Rectal smooth muscle tissue (tissue), 1 donor: ENCODE measurements around the gene PTTG1IP2.

Experiments
- H3K27ac ChIP-seq: one replicate; pipeline ENCODE4 v1.7.0; 2013; ENCODE audit warnings: low read depth, low read length, inconsistent platforms
- H3K27me3 ChIP-seq: one replicate; pipeline ENCODE4 v1.7.0; 2013; ENCODE audit warnings: low read length; ENCODE audit not compliant: control insufficient read depth, insufficient read depth
- H3K36me3 ChIP-seq: one replicate; pipeline ENCODE4 v1.7.0; 2013; ENCODE audit warnings: low read length; ENCODE audit not compliant: control insufficient read depth, insufficient read depth
- H3K4me1 ChIP-seq: one replicate; pipeline ENCODE4 v1.7.0; 2013; ENCODE audit warnings: low read length; ENCODE audit not compliant: control insufficient read depth, insufficient read depth
- H3K4me3 ChIP-seq: one replicate; pipeline ENCODE4 v1.7.0; 2013; ENCODE audit warnings: low read length
- H3K9ac ChIP-seq: one replicate; pipeline ENCODE4 v1.7.0; 2013; ENCODE audit warnings: low read length

PTTG1IP2 gene

DNA sequence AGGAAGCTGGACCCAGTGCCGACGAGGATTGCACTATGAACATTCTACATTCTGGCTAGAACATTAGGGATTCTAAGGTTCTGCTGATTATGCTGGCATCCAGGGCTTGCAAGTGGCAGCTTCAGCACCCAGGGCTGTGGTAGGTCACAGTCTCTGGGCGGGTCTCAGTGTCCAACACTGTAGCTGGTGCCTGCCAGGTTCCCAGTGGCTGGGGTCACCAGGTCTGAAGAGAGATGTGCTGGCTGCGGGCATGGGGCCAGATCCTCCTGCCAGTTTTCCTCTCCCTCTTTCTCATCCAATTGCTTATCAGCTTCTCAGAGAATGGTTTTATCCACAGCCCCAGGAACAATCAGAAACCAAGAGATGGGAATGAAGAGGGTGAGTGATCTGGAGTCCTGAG, at the start of gene PTTG1IP2:
Gene PTTG1IP2 (plus strand): TSS at position 86 of the 400 bp plus-strand sequence. CDS start 148 bp downstream, at position 234.
- H3K36me3 ChIP-seq = no peaks in the 10 kb centered on the region
- no peak within 1 kb of the TSS for H3K9ac ChIP-seq
- H3K27ac ChIP-seq = no peak within 1 kb of the TSS
- H3K27me3 ChIP-seq = no peaks in the 10 kb centered on the region
- H3K4me3 ChIP-seq = no peak within 1 kb of the TSS
- no peaks in the 10 kb centered on the region for H3K4me1 ChIP-seq

DNA sequence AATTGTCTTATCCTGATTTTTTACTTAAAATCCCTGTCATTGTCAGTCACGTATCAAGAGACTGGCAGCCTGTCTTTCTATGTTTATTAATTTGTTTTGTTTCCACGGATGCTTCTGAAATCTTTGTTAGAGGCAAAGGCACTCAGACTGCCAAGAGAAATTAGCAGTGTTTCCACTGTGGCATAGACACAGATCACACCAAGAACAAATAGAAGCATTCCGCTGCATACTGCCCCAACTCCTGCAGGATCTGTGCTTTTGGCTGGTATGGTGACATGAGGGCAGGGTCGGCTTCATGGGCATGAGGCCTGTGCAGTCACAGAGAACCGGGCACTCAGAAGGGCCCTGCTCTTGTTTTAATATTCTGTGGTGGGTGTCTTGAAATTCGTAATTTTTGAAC, 47.8 kb upstream of the PTTG1IP2 start:
- Histone ChIP-seq H3K4me1 (no peaks in the 10 kb centered on the region), H3K27ac (no peak overlapping the region), H3K27me3 (no peaks in the 10 kb centered on the region), H3K36me3 (no peaks in the 10 kb centered on the region), H3K4me3 (no peak overlapping the region), H3K9ac (no peak overlapping the region)

DNA sequence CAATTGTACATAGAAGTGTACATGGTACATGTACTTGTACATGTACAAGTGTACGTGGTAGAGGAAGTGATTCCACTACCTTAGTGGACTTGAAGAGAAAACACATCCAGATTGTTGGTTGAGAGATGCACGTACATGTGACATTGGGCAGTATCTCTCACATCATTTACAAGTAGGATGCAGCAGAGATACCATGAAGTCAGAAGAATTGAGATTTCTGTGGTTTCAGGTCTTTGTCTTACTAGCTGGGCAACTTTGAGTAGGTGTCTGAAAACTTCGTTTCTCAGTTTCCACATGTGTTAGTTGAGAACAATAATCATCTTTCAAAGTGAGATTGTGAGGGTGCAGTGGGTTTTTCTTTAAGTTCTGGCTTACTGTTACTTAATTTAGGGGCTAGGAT, 44.7 kb upstream of the PTTG1IP2 start:
- no peak overlapping the region for H3K27ac ChIP-seq

DNA sequence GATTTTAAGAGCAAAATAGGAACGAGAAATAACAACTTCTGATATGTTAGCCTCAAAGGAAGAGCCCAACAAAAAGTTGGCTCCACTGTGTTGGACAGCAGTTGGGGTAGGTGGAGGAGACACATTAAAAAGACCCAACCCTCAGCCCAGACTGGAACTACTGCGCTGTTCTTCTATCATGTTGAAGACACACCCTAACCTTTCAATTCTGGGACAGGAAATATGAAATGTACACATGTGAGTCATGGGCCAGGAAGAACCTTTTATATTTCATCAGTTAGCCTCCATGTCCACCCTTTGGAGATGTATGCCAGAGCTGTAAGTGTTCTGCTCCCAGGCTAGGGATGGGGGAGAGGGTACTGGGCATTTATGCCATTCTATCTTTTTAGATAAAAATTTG, 44.1 kb upstream of the PTTG1IP2 start:
- Histone ChIP-seq H3K27ac (no peak overlapping the region), H3K36me3 (no peaks in the 10 kb centered on the region), H3K27me3 (no peaks in the 10 kb centered on the region), H3K4me3 (no peak overlapping the region), H3K9ac (no peak overlapping the region), H3K4me1 (no peaks in the 10 kb centered on the region)

More for the DNA sequence above, 44.7 kb upstream of the PTTG1IP2 start:
- no peaks in the 10 kb centered on the region for H3K4me1 ChIP-seq
- no peaks in the 10 kb centered on the region for H3K27me3 ChIP-seq
- H3K4me3 ChIP-seq = no peak overlapping the region
- no peaks in the 10 kb centered on the region for H3K36me3 ChIP-seq
- H3K9ac ChIP-seq = no peak overlapping the region

DNA sequence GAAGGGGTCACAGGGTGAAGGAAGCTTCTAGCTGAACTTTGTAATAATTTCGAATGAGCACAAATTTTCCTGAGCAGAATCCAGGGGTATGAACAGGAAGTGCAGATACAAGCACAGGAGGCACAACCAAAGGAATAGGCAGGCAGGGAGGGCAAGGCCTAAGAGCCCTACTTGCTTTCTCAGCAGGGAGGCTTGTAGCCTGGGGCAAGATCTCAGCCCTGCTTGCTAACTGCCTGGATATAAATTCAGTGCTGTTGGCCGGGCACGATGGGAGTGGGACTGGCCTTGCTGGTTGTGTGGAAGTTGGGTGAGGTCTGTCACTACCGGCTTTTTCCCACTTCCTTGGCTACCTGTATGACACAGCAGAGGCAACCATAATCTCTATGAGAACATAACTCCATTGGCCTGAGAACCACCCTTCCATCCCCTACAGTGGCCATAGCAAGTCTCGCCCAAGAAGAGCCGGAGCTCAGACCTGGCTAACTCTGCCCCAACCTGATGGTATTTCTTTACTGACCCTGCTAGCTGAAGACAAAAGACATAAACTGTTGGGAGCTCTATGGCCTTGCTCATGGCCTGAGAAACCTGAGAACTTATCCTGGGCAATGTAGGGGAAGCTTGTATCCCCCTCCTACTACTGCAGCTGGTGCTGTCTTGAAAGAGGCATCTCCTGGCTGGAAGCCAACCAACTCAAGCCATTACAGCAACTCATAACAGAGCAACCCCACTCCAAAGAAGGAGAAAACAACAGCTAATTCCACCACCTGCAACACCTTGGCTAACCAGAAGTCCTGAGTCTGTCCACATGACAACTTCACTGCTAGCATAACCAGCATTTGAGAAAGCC, 38.6 kb upstream of the PTTG1IP2 start:
- no peak overlapping the region for H3K9ac ChIP-seq
- H3K4me1 ChIP-seq = no peaks in the 10 kb centered on the region
- no peaks in the 10 kb centered on the region for H3K36me3 ChIP-seq
- H3K4me3 ChIP-seq = no peak overlapping the region
- H3K27ac ChIP-seq = no peak overlapping the region
- H3K27me3 ChIP-seq = no peaks in the 10 kb centered on the region

DNA sequence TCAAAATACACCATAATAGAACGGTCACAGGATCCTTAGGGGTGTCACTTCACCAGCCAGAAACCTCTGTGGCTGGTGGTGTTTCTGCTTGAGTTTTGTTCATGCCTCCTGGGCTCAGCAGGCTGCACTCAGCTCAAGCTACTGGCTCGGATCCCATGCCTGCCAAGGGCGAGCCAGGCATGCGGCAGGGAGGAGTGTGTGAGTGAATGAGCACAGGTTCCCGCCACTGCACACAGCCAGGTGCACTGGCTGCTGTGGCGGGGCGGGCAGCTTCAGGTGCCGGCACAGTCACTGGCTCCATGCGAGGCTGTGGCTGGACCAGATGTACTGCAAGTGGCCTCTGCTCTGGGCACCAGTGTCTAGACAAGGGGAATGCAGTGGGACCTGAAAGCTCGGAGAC, 36.7 kb upstream of the PTTG1IP2 start:
- Histone ChIP-seq H3K27me3 (no peaks in the 10 kb centered on the region), H3K9ac (no peak overlapping the region), H3K4me1 (no peaks in the 10 kb centered on the region), H3K4me3 (no peak overlapping the region), H3K27ac (no peak overlapping the region), H3K36me3 (no peaks in the 10 kb centered on the region)

DNA sequence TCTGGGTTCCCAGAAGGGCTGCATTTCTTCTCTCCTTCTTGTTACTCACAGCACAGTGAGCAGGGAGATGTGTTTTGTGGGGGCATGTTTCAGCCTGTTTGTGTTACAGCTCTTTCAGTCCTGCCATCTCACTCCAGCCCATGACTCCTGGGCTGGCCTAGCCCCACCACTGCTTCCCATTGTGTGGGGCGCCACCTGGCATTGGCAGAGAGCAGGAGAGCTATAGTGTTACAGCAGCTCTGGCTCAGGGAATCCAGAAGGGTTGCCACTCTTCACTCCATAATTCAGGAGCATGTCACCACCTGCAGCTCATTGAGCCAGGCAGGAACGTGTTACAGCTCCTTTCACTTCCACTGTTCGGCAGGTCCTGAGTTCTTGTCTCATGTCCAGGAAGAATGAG, 36.2 kb upstream of the PTTG1IP2 start:
- Histone ChIP-seq H3K4me1 (no peaks in the 10 kb centered on the region), H3K27ac (no peak overlapping the region), H3K27me3 (no peaks in the 10 kb centered on the region), H3K9ac (no peak overlapping the region), H3K36me3 (no peaks in the 10 kb centered on the region), H3K4me3 (no peak overlapping the region)

DNA sequence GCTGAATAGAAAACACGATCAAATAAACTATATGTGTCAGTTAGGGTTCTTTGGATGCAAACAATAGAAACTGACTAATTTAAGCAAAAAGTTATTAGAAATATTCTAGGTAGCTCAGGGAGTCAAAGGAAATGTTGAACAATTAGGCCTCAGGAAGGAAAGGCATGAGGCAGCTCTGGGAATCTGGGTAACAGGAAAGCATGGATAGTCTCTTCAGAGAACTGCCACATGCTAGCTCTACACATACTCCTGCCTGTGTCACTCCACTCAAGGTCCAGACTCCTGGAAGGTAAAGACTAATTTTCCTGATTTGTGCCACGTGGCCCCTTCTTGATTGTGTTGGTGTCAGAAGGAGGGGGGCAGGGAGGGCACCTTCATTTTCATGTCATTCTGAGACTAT, 23.8 kb upstream of the PTTG1IP2 start:
- no peak overlapping the region for H3K9ac ChIP-seq
- no peaks in the 10 kb centered on the region for H3K36me3 ChIP-seq
- no peak overlapping the region for H3K4me3 ChIP-seq
- H3K27ac ChIP-seq = no peak overlapping the region
- no peaks in the 10 kb centered on the region for H3K4me1 ChIP-seq
- H3K27me3 ChIP-seq = no peaks in the 10 kb centered on the region

DNA sequence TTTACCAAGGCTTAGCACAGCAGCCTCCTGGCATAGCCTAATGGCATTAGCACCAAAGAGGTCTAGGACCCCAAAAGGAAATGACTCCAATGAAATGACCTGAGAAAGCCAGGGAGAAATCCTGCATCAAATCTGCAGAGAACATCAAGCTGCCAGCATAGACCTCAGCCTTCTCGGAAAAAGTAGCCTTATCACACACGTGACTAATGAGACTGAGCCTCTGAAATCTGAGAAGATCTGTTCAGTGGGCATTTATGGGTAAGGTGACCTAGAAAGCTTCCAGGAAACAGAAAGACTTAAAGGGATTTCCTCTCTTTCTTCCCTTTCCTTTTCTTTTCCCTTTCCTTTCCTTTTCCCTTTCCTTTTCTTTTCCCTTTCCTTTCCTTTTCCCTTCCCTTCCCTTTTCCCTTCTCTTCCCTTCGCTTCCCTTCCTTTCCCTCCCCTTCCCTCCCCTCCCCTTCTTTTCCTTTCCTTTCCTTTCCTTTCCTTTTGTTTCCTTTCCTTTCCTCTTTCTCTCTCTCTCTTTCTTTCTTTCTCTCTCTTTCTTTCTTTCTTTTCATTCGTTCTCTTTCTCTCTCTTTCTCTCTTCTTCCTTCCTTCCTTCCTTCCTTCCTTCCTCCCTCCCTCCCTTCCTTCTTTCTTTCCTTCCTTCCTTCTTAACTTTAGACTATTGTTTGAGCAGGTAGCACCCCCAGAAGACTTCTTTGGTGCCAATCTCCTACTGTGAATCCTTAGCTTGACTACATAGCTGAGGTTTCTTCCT, 23.1 kb upstream of the PTTG1IP2 start:
- Histone ChIP-seq H3K36me3 (no peaks in the 10 kb centered on the region), H3K27me3 (no peaks in the 10 kb centered on the region), H3K4me3 (no peak overlapping the region), H3K27ac (no peak overlapping the region), H3K4me1 (no peaks in the 10 kb centered on the region), H3K9ac (no peak overlapping the region)

DNA sequence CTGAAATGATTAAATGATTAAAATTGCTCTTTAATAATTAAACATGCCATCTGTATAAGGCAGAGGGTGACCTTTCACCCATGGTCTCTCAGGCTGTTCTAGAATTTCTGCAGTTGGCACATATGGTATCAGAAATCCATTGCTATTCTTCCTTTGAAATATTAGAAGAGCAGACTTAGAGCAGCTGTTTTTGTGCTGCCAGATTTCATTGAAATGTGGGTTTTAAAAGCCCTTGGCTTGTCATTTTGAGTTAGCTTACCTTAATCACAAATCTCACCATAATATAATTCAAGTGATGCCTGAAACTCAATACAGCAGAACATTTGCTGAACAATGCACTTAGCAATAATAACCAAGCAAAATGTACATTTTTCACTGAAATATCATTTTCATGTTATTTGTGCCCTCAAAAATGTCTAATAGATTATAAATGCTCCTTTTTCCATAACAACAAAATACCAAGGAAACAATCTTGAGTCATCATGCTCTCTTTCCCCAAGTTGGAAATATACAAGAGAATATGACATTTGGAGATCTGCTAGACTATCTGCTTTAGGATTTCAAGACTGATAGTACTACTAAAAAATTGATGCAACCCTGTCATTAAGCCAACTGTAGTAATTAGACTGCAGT, 16.1 kb upstream of the PTTG1IP2 start:
- H3K4me1 ChIP-seq = peaks cover 3% of the 10 kb centered on the region
- no peak overlapping the region for H3K9ac ChIP-seq
- no peak overlapping the region for H3K4me3 ChIP-seq
- no peaks in the 10 kb centered on the region for H3K27me3 ChIP-seq
- no peaks in the 10 kb centered on the region for H3K36me3 ChIP-seq
- H3K27ac ChIP-seq = no peak overlapping the region

DNA sequence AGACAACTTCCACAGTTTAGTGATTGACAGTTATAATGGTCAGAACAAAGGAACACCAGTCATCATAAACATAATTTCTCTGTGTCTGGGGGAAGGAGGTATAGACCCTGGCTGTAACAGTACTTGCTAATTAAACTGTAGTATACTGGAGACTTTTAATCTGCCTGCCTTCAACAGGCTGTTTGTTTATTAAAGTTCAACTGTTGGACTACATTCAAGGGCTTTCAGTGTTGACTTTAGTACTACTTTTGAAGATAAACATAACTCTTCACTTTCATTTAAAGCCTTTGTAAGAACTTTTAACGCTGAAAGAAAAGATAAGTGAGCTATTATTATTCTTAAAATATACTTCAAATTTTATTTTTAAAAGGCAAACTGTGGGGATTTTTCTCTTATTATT, 15.5 kb upstream of the PTTG1IP2 start:
- Histone ChIP-seq H3K27ac (no peak overlapping the region), H3K4me1 (peaks cover 3% of the 10 kb centered on the region), H3K27me3 (no peaks in the 10 kb centered on the region), H3K9ac (no peak overlapping the region), H3K4me3 (no peak overlapping the region), H3K36me3 (no peaks in the 10 kb centered on the region)

DNA sequence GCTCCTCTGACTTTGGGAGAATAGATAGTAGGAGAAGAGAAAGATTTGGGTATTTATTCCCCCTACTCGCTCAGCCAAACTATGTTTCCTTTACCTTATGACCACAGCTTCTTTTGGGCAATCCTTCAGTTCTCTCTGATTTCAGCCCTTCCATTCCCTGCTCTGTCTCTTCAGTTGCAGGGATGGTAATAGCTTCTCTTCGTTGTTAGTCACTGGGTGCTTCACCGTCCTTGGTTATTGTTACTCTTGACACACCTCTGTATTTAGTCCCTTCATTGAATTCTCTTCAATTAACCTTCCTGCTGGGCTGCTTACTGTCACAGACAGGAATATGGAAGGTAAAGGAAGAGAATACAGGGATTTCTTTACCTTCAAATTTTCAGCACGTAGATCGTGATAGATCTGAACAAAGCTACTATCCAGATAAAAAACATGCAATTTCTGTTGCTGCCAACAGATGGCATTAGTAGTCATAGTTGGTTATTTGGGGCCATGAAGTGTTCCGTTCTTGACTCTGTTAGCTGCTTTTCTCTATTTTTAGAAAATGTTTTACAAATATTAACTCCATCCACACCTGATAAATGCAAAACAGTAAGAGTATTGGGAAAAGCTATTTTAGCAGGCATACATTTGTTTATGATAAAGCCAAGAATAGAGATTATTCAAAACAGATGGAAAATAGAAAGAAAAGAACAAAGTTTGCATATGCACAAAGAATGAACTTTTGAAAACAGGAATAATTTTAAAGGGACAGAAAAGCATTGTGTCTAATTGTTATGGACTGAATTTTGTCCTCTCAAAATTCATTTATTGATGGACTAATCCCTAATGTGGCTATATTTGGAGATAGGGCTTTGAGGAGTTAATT, 14.0 kb upstream of the PTTG1IP2 start:
- no peak overlapping the region for H3K9ac ChIP-seq
- no peak overlapping the region for H3K27ac ChIP-seq
- H3K4me1 ChIP-seq = peaks cover 3% of the 10 kb centered on the region
- no peaks in the 10 kb centered on the region for H3K36me3 ChIP-seq
- H3K27me3 ChIP-seq = no peaks in the 10 kb centered on the region
- H3K4me3 ChIP-seq = peak overlapping the region; percentile 49
